Thyroid gland (tissue), 4 donors: Measurements from ENCODE around the gene PAFAH2. TPM values are rescaled to one million over a fixed set of nuclear protein-coding genes. Genes with fewer than 3 reads are reported as not detected.

Experiments used
- DNase-seq, 2 donors: peaks; one replicate each; pipeline ENCODE4 v3.0.0-alpha.2; 2019
- H3K27ac ChIP-seq, 3 donors: fragments of 200-600 bp; sonication (generic); 1 replicate in 2 of 3; 2 replicates in 1 of 3; pipeline ENCODE4 v1.5.1; 2016 to 2019; ENCODE audit warnings: mild to moderate bottlenecking in 1 of 3, moderate library complexity in 1 of 3
- H3K27me3 ChIP-seq: fragments of 200-600 bp; sonication (generic); one replicate; pipeline ENCODE4 v1.5.1; 2019
- H3K36me3 ChIP-seq, 2 donors: fragments of 200-600 bp; sonication (generic); one replicate each; pipeline ENCODE4 v1.5.1; 2016 to 2019
- H3K4me1 ChIP-seq, 2 donors: fragments of 200-600 bp; sonication (generic); one replicate each; pipeline ENCODE4 v1.5.1; 2017 to 2019
- H3K4me3 ChIP-seq, 3 donors: fragments of 200-600 bp; sonication (generic); replicated peaks in 1 of 3; 1 replicate in 2 of 3; 2 replicates in 1 of 3; pipeline ENCODE4 v1.5.1; 2016; ENCODE audit warnings: mild to moderate bottlenecking in 1 of 3
- H3K9me3 ChIP-seq: fragments of 200-600 bp; sonication (generic); one replicate; pipeline ENCODE4 v1.5.1; 2017
- POLR2A ChIP-seq, 2 donors: fragments of 450-650 bp; IDR thresholded peaks; one replicate each; pipeline ENCODE4 v1.6.1; 2017; ENCODE audit warnings: antibody characterized with exemption in 2 of 2, mild to moderate bottlenecking in 2 of 2, moderate library complexity in 1 of 2
- WGBS, 2 donors: methylation state at CpG; one replicate each; pipeline ENCODE4 v1.1.5; 2017; 5-methylcytosine and 5-hydroxymethylcytosine counted together
- intact Hi-C: fragments of 100-400 bp; cut with DNase I; formaldehyde crosslinking; loops from one replicate; pipeline ENCODE4 v1.15.1; 2023
- total RNA-seq, 4 donors: library from RNA; depleted of rRNA; stranded (reverse); fragments of >200 nt; gene quantifications; one replicate each; pipeline ENCODE4 v1.2.3, GENCODE V29; 2016
- TF ChIP-seq, protein P1 (sequence below), 6 experiments: fragments of 200-600 bp in 3 of 6; fragments of 450-650 bp in 3 of 6; sonication (generic) in 3 of 6; IDR thresholded peaks; one replicate each; pipeline ENCODE4 v1.5.1; 2016 to 2019; ENCODE audit warnings: antibody characterized with exemption in 6 of 6, mild to moderate bottlenecking in 2 of 6, inconsistent platforms in 1 of 6, moderate library complexity in 1 of 6

The PAFAH2 gene
- total RNA-seq, 4 donors from 2014 or later = 22.5 to 35.4 (median 30.7) TPM

DNA sequence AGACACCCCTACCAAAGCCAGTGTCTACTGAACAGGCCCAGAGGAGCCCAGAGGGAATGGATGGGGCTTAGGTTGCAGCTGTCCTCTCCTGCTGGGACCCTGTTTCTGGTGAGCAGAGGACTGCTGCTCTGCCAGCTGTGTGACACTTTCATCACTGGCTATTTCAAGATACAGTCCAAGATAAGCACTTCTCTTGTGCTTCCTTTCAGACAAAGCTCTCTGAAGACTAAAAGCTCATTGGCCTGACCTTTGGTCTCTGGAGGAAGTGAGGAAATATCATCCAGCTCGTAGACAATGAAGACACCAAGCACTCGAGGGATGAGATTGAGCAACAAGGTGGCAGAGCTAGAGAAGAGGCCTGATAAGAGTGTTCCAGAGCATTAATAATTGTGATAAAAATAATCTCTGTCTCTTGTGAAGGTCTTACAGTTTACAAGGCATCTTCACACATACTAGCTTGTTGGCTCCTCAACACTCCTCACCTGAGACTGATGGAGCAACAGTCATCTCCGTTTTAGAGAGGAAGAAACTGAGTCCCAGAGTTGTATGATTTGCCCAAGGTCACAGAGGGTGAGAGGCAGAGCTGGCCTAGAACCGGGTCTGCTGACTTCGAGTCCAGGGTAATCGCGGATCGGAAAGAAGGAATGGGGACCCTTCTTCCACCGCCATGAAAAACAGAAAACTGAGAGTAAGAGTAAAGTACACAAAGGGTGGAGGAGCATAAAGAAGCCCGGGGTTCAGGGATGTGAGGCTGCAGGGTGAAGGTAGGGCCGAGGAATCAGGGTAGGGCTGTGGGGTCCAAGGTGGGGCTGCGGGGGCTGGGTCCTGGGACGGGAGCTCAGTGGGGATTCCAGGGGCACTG is 666 bp downstream of the PAFAH2 start:
- no peak for DNase-seq
- Histone ChIP-seq H3K4me1 (peaks cover 9 to 13% of the 10 kb centered on the region in 2 donors), H3K4me3 (peak overlapping the region; percentile 1 to 70 (median 69)), H3K27ac (peak overlapping the region; percentile 34 to 88 (median 83)), H3K36me3 (no peaks in the 10 kb centered on the region), H3K27me3 (no peaks in the 10 kb centered on the region), H3K9me3 (no peaks in the 10 kb centered on the region)
- peak in 1 of 2 donors; percentile 18 for TF ChIP-seq POLR2A (IDR thresholded peaks at IDR 0.05)
- TF ChIP-seq, protein P1, sequence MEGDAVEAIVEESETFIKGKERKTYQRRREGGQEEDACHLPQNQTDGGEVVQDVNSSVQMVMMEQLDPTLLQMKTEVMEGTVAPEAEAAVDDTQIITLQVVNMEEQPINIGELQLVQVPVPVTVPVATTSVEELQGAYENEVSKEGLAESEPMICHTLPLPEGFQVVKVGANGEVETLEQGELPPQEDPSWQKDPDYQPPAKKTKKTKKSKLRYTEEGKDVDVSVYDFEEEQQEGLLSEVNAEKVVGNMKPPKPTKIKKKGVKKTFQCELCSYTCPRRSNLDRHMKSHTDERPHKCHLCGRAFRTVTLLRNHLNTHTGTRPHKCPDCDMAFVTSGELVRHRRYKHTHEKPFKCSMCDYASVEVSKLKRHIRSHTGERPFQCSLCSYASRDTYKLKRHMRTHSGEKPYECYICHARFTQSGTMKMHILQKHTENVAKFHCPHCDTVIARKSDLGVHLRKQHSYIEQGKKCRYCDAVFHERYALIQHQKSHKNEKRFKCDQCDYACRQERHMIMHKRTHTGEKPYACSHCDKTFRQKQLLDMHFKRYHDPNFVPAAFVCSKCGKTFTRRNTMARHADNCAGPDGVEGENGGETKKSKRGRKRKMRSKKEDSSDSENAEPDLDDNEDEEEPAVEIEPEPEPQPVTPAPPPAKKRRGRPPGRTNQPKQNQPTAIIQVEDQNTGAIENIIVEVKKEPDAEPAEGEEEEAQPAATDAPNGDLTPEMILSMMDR (IDR thresholded peaks at IDR 0.05) = no peak
- intact Hi-C loops = loop anchor here (5.0 kb wide), 1 partner anchor 90 kb away; the partner anchor contains the start of gene STMN1
- 3 to 6% methylated on average over 13 of the region's 13 CpGs for WGBS, 2 donors

DNA sequence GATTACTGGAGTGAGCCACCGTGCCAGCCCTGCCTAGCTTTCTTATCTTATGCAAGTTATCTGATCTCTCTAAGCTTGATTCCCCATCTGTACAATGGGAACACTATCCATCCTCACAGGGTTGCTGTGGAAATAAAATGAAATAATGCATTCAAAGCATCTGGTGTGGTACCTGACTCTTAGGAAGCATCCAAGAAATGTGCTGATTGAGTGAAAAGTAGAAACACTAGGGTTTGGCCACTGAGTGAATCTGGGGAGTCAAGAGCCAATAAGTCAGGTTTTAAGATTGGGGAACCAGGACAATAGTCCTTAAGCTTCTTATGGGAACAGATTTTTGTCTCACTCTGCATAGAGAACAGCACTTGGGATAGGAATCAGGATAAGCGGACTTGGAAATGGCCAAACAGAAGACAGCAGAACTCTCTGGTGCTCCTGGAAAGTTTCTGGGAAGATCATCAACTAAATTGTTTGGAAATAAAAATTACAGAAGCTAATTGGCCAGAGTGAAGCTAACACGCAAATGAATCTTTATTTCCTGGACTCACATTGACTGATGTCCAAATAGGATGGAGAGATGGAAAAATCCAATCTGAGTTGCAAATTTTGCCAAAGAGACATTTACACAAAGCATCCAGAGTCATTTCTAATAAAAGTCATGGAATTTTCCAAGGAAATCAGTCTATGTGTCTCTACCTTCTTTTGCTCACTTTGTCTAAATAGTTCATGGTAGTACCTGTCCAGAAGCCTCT is 3.3 kb downstream of the PAFAH2 start:
- H3K27me3 ChIP-seq = no peaks in the 10 kb centered on the region
- intact Hi-C loops = loop anchor here (5.0 kb wide), 1 partner anchor 87 kb away; the partner anchor contains the start of gene STMN1
- H3K4me3 ChIP-seq = no peak overlapping the region
- no peak for DNase-seq
- H3K27ac ChIP-seq = no peak overlapping the region
- 86 to 88% methylated on average over 3 of the region's 3 CpGs for WGBS, 2 donors
- peaks cover 9 to 13% of the 10 kb centered on the region in 2 donors for H3K4me1 ChIP-seq
- no peaks in the 10 kb centered on the region for H3K36me3 ChIP-seq
- H3K9me3 ChIP-seq = no peaks in the 10 kb centered on the region
- TF ChIP-seq POLR2A (IDR thresholded peaks at IDR 0.05) = no peak
- TF ChIP-seq, protein P1 (IDR thresholded peaks at IDR 0.05) = no peak

DNA sequence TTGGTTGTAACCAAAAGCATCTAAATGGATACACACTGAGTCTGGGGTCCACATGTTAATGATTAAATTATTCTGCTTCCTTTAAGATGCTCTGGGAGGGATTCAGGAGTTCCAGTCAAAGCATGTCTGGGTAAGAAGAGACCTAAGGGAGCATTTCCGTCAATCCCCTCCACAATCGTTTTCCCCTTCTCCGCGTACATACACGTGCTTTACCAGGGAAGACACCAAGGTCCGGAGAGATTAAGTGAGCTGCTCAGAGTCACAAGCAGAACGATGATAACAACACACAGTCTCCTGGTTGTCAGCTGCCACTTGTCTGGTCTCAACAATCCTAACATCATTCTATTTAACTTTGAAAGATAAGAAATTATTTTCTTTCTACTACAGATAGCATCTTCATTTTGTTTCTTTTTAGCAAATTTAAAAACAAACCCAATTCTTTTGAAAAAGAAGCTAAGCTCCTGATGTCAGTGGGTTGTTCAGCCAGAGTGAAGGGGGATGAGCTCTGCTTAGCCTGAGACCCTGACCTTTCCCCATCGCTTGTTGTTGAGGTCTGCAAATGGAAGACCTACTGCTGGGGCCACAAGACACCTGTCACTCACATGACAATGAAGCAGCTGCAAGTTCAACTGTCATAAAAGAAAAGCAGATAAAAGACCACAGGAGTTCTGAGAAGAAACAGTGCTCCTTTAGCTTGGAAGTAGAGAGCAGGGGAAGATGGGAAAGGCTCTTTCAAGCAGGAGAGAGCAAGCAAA is 4.5 kb downstream of the PAFAH2 start:
- DNase-seq = no peak
- Histone ChIP-seq H3K36me3 (peaks cover 0 to 5% of the 10 kb centered on the region in 2 donors), H3K27me3 (no peaks in the 10 kb centered on the region), H3K9me3 (no peaks in the 10 kb centered on the region), H3K4me3 (no peak overlapping the region), H3K27ac (peak overlapping the region in 1 of 3 donors; percentile 8), H3K4me1 (peaks cover 7 to 10% of the 10 kb centered on the region in 2 donors)
- TF ChIP-seq, protein P1 (IDR thresholded peaks at IDR 0.05) = no peak
- TF ChIP-seq POLR2A (IDR thresholded peaks at IDR 0.05) = no peak
- 83 to 88% methylated on average over 8 of the region's 8 CpGs for WGBS, 2 donors
- intact Hi-C loops = no loop called here

DNA sequence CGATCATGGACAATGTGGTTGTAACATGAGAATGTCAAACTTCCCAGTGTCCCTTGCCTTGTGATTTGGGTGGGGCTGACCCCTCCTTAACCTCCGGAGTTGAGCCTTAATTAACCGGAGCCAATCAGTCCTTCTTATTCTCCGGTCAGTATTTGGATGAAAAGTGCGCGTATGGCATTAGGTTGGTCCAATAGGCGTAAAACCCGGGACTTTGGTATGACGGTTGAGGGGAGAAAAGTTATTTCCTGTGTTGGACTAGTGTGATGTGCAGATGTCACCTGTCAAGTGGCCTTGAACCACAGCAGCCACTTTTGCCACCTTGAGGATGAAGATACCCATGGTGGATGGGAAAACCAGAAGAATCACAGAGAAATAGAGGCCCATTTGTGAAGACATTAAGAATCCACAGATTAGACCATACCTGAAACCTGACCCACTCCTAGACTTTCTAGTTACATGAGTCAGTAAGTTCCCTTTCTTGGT is 5.1 kb downstream of the PAFAH2 start:
- Histone ChIP-seq H3K4me1 (peaks cover 6 to 9% of the 10 kb centered on the region in 2 donors), H3K27ac (peak overlapping the region in 1 of 3 donors; percentile 8), H3K4me3 (no peak overlapping the region), H3K27me3 (no peaks in the 10 kb centered on the region), H3K9me3 (no peaks in the 10 kb centered on the region), H3K36me3 (peaks cover 1 to 5% of the 10 kb centered on the region in 2 donors)
- 96% methylated on average over 9 of the region's 9 CpGs for WGBS, 2 donors
- intact Hi-C loops = no loop called here
- TF ChIP-seq POLR2A (IDR thresholded peaks at IDR 0.05) = no peak
- DNase-seq = no peak
